Iris pigment epithelial cell (primary cell): ENCODE data around the gene FOLR2.

Experiments used
- DNase-seq: peaks from one replicate; pipeline ENCODE4 v3.0.0-alpha.2; 2011; ENCODE audit warnings: low read depth

FOLR2 gene

GRCh38 chr11:72229925-72230763 lies 13.6 kb downstream of the FOLR2 start:
- DNase-seq: no peak

- DNase-seq: no peak
Measured at GRCh38 chr11:72230764-72231365, 14.3 kb downstream of the FOLR2 start.

GRCh38 chr11:72231396-72232259 lies 15.0 kb downstream of the FOLR2 start:
- DNase-seq: no peak

- DNase-seq: no peak
Measured at GRCh38 chr11:72232260-72233055, 15.9 kb downstream of the FOLR2 start.

GRCh38 chr11:72233056-72233772 lies 16.6 kb downstream of the FOLR2 start:
- no peak for DNase-seq

- no peak for DNase-seq
Measured at GRCh38 chr11:72233773-72234513, 17.3 kb downstream of the FOLR2 start.

- DNase-seq: no peak
Measured at GRCh38 chr11:72234514-72234830, 17.9 kb downstream of the FOLR2 start.

- no peak for DNase-seq
Measured at GRCh38 chr11:72234920-72235319, 18.3 kb downstream of the FOLR2 start.

GRCh38 chr11:72235351-72236057 lies 18.9 kb downstream of the FOLR2 start:
- no peak for DNase-seq

GRCh38 chr11:72236083-72236697 lies 19.6 kb downstream of the FOLR2 start:
- no peak for DNase-seq

GRCh38 chr11:72236774-72237111 lies 20.1 kb downstream of the FOLR2 start:
- no peak for DNase-seq

- DNase-seq: no peak
Measured at GRCh38 chr11:72237112-72237931, 20.7 kb downstream of the FOLR2 start.

- DNase-seq: peak; percentile 74
Measured at GRCh38 chr11:72238040-72238450, 21.5 kb downstream of the FOLR2 start.

- DNase-seq: no peak
Measured at GRCh38 chr11:72238492-72239312, 22.1 kb downstream of the FOLR2 start.

- DNase-seq: peak; percentile 64
Measured at GRCh38 chr11:72239313-72239848, 22.8 kb downstream of the FOLR2 start.

- DNase-seq: peak; percentile 43
Measured at GRCh38 chr11:72239849-72240460, 23.4 kb downstream of the FOLR2 start.
